Mesenchymal stem cell (in vitro differentiated cells and primary cell): ENCODE data around the gene AFAP1L2.

ENCODE experiments used
- DNase-seq: peaks from one replicate; pipeline ENCODE4 v3.0.0-alpha.2; 2013
- H2AFZ ChIP-seq: one replicate; pipeline ENCODE4 v1.6.1; 2013; ENCODE audit warnings: low read depth, mild to moderate bottlenecking, control low read depth, inconsistent platforms, low read length, moderate library complexity
- H2AK5ac ChIP-seq: 2 replicates; pipeline ENCODE4 v1.6.1; 2013; ENCODE audit warnings: low read length, moderate library complexity, mild to moderate bottlenecking, inconsistent platforms; ENCODE audit not compliant: severe bottlenecking
- H2BK120ac ChIP-seq: one replicate; pipeline ENCODE4 v1.6.1; 2013; ENCODE audit warnings: low read depth, mild to moderate bottlenecking, inconsistent platforms, low read length, moderate library complexity
- H2BK12ac ChIP-seq, 2 experiments: one replicate each; pipeline ENCODE4 v1.6.1; 2013; ENCODE audit warnings: inconsistent platforms in 2 of 2, low read length in 2 of 2, mild to moderate bottlenecking in 2 of 2, moderate library complexity in 2 of 2, control low read depth in 1 of 2
- H2BK15ac ChIP-seq: one replicate; pipeline ENCODE4 v1.6.1; 2013; ENCODE audit warnings: mild to moderate bottlenecking, low read depth, inconsistent platforms; ENCODE audit not compliant: poor library complexity, severe bottlenecking
- H2BK5ac ChIP-seq: 2 replicates; pipeline ENCODE4 v1.6.1; 2013; ENCODE audit warnings: low read depth, mild to moderate bottlenecking, low read length, control low read depth, inconsistent platforms; ENCODE audit not compliant: poor library complexity, severe bottlenecking
- H3K14ac ChIP-seq, 2 experiments: one replicate each; pipeline ENCODE4 v1.6.1; 2013; ENCODE audit warnings: inconsistent platforms in 2 of 2, low read length in 2 of 2, control low read depth in 1 of 2, mild to moderate bottlenecking in 1 of 2, moderate library complexity in 1 of 2
- H3K18ac ChIP-seq, 2 experiments: one replicate each; pipeline ENCODE4 v1.6.1; 2013; ENCODE audit warnings: inconsistent platforms in 2 of 2, low read length in 2 of 2, control low read depth in 1 of 2, low read depth in 1 of 2, mild to moderate bottlenecking in 1 of 2
- H3K23ac ChIP-seq, 2 experiments: one replicate each; pipeline ENCODE4 v1.6.1; 2013; ENCODE audit warnings: inconsistent platforms in 2 of 2, low read length in 2 of 2, mild to moderate bottlenecking in 2 of 2, moderate library complexity in 2 of 2, control low read depth in 1 of 2
- H3K27ac ChIP-seq: 2 replicates; pipeline ENCODE4 v1.5.1; 2013; ENCODE audit warnings: mild to moderate bottlenecking, moderate library complexity, low read length, control low read depth, inconsistent platforms; ENCODE audit not compliant: poor library complexity, severe bottlenecking
- H3K27me3 ChIP-seq, 2 experiments: 2 replicates each; pipeline versions ENCODE4 v1.6.1 to v1.7.0; 2013; ENCODE audit warnings: low read length in 2 of 2, mild to moderate bottlenecking in 2 of 2, moderate library complexity in 2 of 2, control low read depth in 1 of 2, inconsistent platforms in 1 of 2; ENCODE audit not compliant: control insufficient read depth in 1 of 2, insufficient read depth in 1 of 2
- H3K36me3 ChIP-seq, 2 experiments: 2 replicates each; pipeline versions ENCODE4 v1.6.1 to v1.7.0; 2013; ENCODE audit warnings: low read length in 2 of 2, control low read depth in 1 of 2, inconsistent platforms in 1 of 2, low read depth in 1 of 2, mild to moderate bottlenecking in 1 of 2; ENCODE audit not compliant: insufficient read depth in 2 of 2, control insufficient read depth in 1 of 2
- H3K4ac ChIP-seq, 2 experiments: one replicate each; pipeline ENCODE4 v1.6.1; 2013; ENCODE audit warnings: inconsistent platforms in 2 of 2, low read length in 2 of 2, mild to moderate bottlenecking in 2 of 2, moderate library complexity in 2 of 2, control low read depth in 1 of 2, low read depth in 1 of 2
- H3K4me1 ChIP-seq: 2 replicates; pipeline ENCODE4 v1.6.1; 2013; ENCODE audit warnings: low read depth, low read length, control low read depth; ENCODE audit not compliant: control insufficient read depth, insufficient read depth
- H3K4me2 ChIP-seq: 2 replicates; pipeline ENCODE4 v1.6.1; 2013; ENCODE audit warnings: low read length, mild to moderate bottlenecking, inconsistent platforms; ENCODE audit not compliant: poor library complexity, severe bottlenecking
- H3K4me3 ChIP-seq, 2 experiments: 2 replicates each; pipeline versions ENCODE4 v1.5.1 to v1.7.0; 2013; ENCODE audit warnings: low read length in 2 of 2, mild to moderate bottlenecking in 2 of 2, control low read depth in 1 of 2, low read depth in 1 of 2; ENCODE audit not compliant: insufficient read depth in 1 of 2
- H3K79me1 ChIP-seq: replicated peaks from 2 replicates; pipeline ENCODE4 v1.6.1; 2013; ENCODE audit warnings: mild to moderate bottlenecking, control low read depth, low read length, inconsistent platforms; ENCODE audit not compliant: poor library complexity, severe bottlenecking
- H3K9ac ChIP-seq: 2 replicates; pipeline ENCODE4 v1.7.0; 2013; ENCODE audit warnings: mild to moderate bottlenecking, low read length, moderate library complexity
- H3K9me3 ChIP-seq: 2 replicates; pipeline ENCODE4 v1.7.0; 2013; ENCODE audit warnings: mild to moderate bottlenecking, low read length; ENCODE audit not compliant: control insufficient read depth
- H4K8ac ChIP-seq: one replicate; pipeline ENCODE4 v1.6.1; 2013; ENCODE audit warnings: inconsistent platforms, mild to moderate bottlenecking, low read length, moderate library complexity
- H4K91ac ChIP-seq: one replicate; pipeline ENCODE4 v1.6.1; 2013; ENCODE audit warnings: mild to moderate bottlenecking, low read length, inconsistent platforms
- WGBS: methylation state at CpG from one replicate; pipeline ENCODE4 v1.1.7; 2013; ENCODE audit warnings: mixed read lengths; 5-methylcytosine and 5-hydroxymethylcytosine counted together

AFAP1L2 gene

DNA sequence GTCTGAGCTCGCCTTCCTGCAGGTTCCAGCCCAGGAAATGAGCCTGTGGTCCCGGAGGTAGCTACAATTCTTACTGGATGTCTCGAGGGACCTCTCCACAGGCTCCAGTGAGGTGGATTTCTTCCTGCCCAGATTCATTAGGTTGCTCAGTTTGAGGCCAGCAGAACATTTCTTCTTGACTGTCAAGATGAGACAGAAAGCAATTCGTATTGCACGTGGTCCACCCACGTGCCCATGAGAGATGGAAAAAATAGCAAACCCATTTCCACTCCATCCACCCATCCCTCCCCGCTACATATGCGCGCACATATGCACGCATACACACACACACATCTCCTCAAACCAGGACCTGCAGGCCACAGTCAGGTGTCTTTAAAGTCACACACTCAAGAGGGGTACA lies 96.6 kb downstream of the AFAP1L2 start:
- no peaks in the 10 kb centered on the region for H3K79me1 ChIP-seq
- no peak overlapping the region for H3K4me3 ChIP-seq
- peaks cover 44% of the 10 kb centered on the region for H3K4me1 ChIP-seq
- no peak overlapping the region for H4K8ac ChIP-seq
- no peak overlapping the region for H3K9ac ChIP-seq
- H3K4me2 ChIP-seq = no peak overlapping the region
- peak overlapping the region in 1 of 2 experiments; percentile 42 for H3K18ac ChIP-seq
- H2BK15ac ChIP-seq = no peak overlapping the region
- no peak overlapping the region for H4K91ac ChIP-seq
- H3K9me3 ChIP-seq = no peaks in the 10 kb centered on the region
- H2BK120ac ChIP-seq = no peak overlapping the region
- H3K4ac ChIP-seq = peak overlapping the region in 1 of 2 experiments; percentile 11
- 68% methylated on average over 10 of the region's 10 CpGs for WGBS
- H3K23ac ChIP-seq = no peak overlapping the region
- no peak overlapping the region for H2AFZ ChIP-seq
- H3K27ac ChIP-seq = no peak overlapping the region
- H2BK5ac ChIP-seq = no peak overlapping the region
- no peak overlapping the region for H3K14ac ChIP-seq
- DNase-seq = peak; percentile 28
- H2AK5ac ChIP-seq = peak overlapping the region; percentile 17
- H3K27me3 ChIP-seq = peaks cover 0 to 50% of the 10 kb centered on the region in 2 experiments
- H2BK12ac ChIP-seq = peak overlapping the region in 1 of 2 experiments; percentile 81
- no peaks in the 10 kb centered on the region for H3K36me3 ChIP-seq

DNA sequence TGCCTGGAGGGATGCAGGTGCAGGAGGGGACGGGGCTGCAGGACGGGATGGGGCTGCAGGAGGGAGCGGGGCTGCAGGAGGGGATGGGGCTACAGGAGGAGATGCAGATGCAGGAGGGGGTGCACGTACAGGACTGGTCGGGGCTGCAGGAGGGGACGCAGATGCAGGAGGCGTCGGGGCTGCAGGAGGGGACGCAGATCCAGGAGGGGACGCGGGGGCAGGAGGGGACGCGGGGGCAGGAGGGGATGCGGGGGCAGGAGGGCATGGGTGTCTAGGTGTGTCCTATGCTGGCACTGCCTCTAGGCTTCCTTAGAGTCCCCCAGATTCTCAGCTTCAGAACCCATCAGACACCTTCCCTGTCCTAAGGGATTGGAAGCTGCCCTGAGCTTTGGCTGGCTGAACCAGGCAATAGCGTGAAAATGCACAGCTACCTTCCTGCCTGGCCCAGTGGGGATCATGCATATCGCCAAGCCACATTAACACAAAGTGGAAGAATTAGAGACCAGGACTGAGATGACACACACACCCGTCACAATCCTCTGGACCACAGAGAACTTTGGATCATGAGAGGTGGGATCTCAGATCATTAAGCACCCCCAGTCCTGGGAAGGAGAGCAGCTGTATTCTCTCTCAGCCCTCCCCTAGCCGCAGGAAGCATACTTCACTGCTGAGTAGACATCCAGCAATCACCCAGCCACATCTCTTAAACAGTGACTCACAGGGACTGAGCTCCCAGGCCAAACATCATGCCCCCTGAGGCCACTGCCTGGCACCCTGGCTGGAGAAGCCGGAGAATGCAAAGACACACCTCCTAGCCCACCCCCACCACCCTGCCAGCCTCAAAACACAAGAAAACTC lies 98.0 kb downstream of the AFAP1L2 start:
- Histone ChIP-seq H4K91ac (peak overlapping the region; percentile 74), H2BK120ac (peak overlapping the region; percentile 29), H2AK5ac (peak overlapping the region; percentile 97)

DNA sequence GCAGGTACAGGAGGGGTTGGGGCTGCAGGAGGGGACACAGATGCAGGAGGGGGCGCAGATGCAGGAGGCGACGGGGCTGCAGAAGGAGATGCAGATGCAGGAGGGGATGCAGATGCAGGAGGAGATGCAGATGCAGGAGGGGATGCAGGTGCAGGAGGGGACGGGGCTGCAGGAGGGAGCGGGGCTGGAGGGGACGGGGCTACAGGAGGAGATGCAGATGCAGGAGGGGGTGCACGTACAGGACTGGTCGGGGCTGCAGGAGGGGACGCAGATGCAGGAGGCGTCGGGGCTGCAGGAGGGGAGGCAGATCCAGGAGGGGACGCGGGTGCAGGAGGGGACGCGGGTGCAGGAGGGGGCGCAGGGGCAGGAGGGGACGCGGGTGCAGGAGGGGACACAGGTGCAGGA lies 98.8 kb downstream of the AFAP1L2 start:
- no peak for DNase-seq
- Histone ChIP-seq H3K4me2 (no peak overlapping the region), H2BK120ac (no peak overlapping the region), H2AFZ (no peak overlapping the region), H3K4me3 (no peak overlapping the region), H3K23ac (no peak overlapping the region), H3K27me3 (peaks cover 0 to 48% of the 10 kb centered on the region in 2 experiments), H3K9ac (no peak overlapping the region), H3K36me3 (peaks cover 0 to 1% of the 10 kb centered on the region in 2 experiments), H3K4me1 (peaks cover 50% of the 10 kb centered on the region), H3K27ac (no peak overlapping the region), H2BK15ac (no peak overlapping the region), H2BK5ac (no peak overlapping the region), H2BK12ac (peak overlapping the region in 1 of 2 experiments; percentile 3), H3K14ac (peak overlapping the region in 1 of 2 experiments; percentile 73), H3K4ac (no peak overlapping the region), H3K9me3 (no peaks in the 10 kb centered on the region), H4K91ac (no peak overlapping the region), H3K18ac (no peak overlapping the region), H4K8ac (no peak overlapping the region), H2AK5ac (no peak overlapping the region), H3K79me1 (no peaks in the 10 kb centered on the region)
- WGBS = 95% methylated on average over 18 of the region's 18 CpGs

More for the DNA sequence above, 98.0 kb downstream of the AFAP1L2 start:
- peaks cover 50% of the 10 kb centered on the region for H3K4me1 ChIP-seq
- no peak overlapping the region for H3K4me2 ChIP-seq
- no peak overlapping the region for H3K14ac ChIP-seq
- no peak overlapping the region for H3K4me3 ChIP-seq
- H2AFZ ChIP-seq = no peak overlapping the region
- H3K79me1 ChIP-seq = no peaks in the 10 kb centered on the region
- H3K23ac ChIP-seq = no peak overlapping the region
- peak overlapping the region in 1 of 2 experiments; percentile 5 for H3K4ac ChIP-seq
- peak overlapping the region; percentile 55 for H3K27ac ChIP-seq
- no peaks in the 10 kb centered on the region for H3K9me3 ChIP-seq
- H3K27me3 ChIP-seq = peaks cover 0 to 46% of the 10 kb centered on the region in 2 experiments
- no peak overlapping the region for H4K8ac ChIP-seq
- no peak overlapping the region for H3K9ac ChIP-seq
- no peak overlapping the region for H2BK12ac ChIP-seq
- WGBS = 31% methylated on average over 7 of the region's 19 CpGs
- H2BK5ac ChIP-seq = no peak overlapping the region
- H3K36me3 ChIP-seq = no peaks in the 10 kb centered on the region
- peak; percentile 98 for DNase-seq
- H2BK15ac ChIP-seq = no peak overlapping the region
- peak overlapping the region; percentile 8 to 86 for H3K18ac ChIP-seq
